ENCODE data around the gene PPIF.

The PPIF gene

GRCh38 chr10:79385392-79385795 lies 38.1 kb downstream of the PPIF start:
- Histone ChIP-seq H3K27me3 (replicated peaks; ENCODE audit: control insufficient read depth, insufficient read depth, low read length) (no peaks in the 10 kb centered on the region; the same call in none of the 2 replicates), H3K4me3 (replicated peaks; ENCODE audit: low read depth, low read length) (no peak overlapping the region), H3K36me3 (ENCODE audit: control insufficient read depth, insufficient read depth, low read length) (no peaks in the 10 kb centered on the region)
- TF ChIP-seq, protein P1, sequence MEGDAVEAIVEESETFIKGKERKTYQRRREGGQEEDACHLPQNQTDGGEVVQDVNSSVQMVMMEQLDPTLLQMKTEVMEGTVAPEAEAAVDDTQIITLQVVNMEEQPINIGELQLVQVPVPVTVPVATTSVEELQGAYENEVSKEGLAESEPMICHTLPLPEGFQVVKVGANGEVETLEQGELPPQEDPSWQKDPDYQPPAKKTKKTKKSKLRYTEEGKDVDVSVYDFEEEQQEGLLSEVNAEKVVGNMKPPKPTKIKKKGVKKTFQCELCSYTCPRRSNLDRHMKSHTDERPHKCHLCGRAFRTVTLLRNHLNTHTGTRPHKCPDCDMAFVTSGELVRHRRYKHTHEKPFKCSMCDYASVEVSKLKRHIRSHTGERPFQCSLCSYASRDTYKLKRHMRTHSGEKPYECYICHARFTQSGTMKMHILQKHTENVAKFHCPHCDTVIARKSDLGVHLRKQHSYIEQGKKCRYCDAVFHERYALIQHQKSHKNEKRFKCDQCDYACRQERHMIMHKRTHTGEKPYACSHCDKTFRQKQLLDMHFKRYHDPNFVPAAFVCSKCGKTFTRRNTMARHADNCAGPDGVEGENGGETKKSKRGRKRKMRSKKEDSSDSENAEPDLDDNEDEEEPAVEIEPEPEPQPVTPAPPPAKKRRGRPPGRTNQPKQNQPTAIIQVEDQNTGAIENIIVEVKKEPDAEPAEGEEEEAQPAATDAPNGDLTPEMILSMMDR (IDR thresholded peaks at IDR 0.05; ENCODE audit: insufficient read depth, low read length, poor library complexity, severe bottlenecking): no peak
- no peak for DNase-seq (ENCODE audit: extremely low read depth, insufficient read length)

DNA sequence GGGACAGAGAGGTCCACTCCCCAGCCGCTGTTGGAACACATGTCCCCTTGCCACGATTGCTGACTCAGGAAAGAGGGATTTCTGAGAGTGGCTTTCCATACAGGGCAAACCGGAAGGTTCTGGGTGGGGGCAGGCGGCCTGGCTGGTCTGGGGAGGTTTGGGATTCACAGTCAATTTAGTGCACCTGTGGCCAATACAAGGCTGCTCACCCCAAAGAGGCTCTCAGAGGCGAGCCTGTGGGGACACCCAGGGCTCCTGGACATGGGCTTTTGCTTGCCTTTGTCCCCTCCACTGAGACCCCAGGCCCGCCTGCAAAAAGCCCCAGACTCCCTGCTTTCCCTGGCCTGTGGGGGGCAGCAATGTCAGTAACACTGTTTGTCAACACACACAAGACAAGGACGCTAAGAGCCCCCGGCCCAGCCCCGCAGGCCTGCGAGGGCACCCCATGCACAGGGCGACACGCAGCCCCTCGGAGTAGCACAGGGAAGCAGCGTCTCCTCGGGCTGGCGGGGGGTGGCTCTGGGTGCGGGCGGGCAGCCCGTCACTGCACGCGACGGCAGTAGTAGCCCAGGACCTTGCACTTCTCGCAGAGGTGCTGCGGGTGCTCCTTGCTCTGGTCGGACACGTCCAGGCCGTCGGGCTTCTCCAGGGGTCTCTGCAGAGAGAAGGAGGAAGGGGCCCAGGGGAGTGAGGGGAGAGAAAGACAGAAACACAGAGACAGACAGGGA lies 38.7 kb downstream of the PPIF start:
- TF ChIP-seq, protein P1 (IDR thresholded peaks at IDR 0.05; ENCODE audit: insufficient read depth, low read length, poor library complexity, severe bottlenecking): no peak
- no peak for DNase-seq (ENCODE audit: extremely low read depth, insufficient read length)
- H3K27me3 ChIP-seq (replicated peaks; ENCODE audit: control insufficient read depth, insufficient read depth, low read length): no peaks in the 10 kb centered on the region; the same call in none of the 2 replicates
- no peak overlapping the region for H3K4me3 ChIP-seq (replicated peaks; ENCODE audit: low read depth, low read length)
- no peaks in the 10 kb centered on the region for H3K36me3 ChIP-seq (ENCODE audit: control insufficient read depth, insufficient read depth, low read length)

GRCh38 chr10:79386637-79387465 lies 39.6 kb downstream of the PPIF start:
- no peak for DNase-seq (ENCODE audit: extremely low read depth, insufficient read length)
- Histone ChIP-seq H3K36me3 (ENCODE audit: control insufficient read depth, insufficient read depth, low read length) (no peaks in the 10 kb centered on the region), H3K4me3 (replicated peaks; ENCODE audit: low read depth, low read length) (no peak overlapping the region), H3K27me3 (replicated peaks; ENCODE audit: control insufficient read depth, insufficient read depth, low read length) (no peaks in the 10 kb centered on the region; the same call in 1 of the 2 replicates)
- TF ChIP-seq, protein P1 (IDR thresholded peaks at IDR 0.05; ENCODE audit: insufficient read depth, low read length, poor library complexity, severe bottlenecking): no peak

DNA sequence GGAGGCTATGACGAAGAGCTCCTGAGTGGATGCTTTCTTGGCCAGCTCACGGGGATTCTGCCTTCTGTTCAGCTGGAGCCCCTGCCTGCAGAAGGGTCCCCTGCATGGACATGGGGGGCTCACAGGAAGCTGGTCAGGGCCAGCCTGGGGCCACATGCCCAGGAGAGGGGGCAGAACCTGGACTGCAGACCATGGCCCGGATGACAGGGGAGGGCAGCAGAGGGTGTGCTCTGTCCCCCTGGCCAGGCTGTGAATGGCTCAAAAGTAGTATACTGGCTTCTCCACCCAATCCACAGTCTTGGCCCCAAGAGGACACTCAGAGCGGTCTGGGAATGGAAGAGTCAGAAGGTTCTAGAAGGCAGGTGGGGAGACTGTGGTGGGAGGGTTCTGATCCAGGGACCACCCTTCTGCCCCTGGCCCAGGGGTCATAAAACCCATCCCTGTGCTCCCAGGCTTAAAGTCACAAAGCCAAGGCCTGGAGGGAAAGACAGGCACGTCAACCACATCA lies 40.3 kb downstream of the PPIF start:
- DNase-seq (ENCODE audit: extremely low read depth, insufficient read length): no peak
- TF ChIP-seq, protein P1 (IDR thresholded peaks at IDR 0.05; ENCODE audit: insufficient read depth, low read length, poor library complexity, severe bottlenecking): no peak
- no peaks in the 10 kb centered on the region for H3K36me3 ChIP-seq (ENCODE audit: control insufficient read depth, insufficient read depth, low read length)
- no peaks in the 10 kb centered on the region; the same call in 1 of the 2 replicates for H3K27me3 ChIP-seq (replicated peaks; ENCODE audit: control insufficient read depth, insufficient read depth, low read length)
- no peak overlapping the region for H3K4me3 ChIP-seq (replicated peaks; ENCODE audit: low read depth, low read length)

DNA sequence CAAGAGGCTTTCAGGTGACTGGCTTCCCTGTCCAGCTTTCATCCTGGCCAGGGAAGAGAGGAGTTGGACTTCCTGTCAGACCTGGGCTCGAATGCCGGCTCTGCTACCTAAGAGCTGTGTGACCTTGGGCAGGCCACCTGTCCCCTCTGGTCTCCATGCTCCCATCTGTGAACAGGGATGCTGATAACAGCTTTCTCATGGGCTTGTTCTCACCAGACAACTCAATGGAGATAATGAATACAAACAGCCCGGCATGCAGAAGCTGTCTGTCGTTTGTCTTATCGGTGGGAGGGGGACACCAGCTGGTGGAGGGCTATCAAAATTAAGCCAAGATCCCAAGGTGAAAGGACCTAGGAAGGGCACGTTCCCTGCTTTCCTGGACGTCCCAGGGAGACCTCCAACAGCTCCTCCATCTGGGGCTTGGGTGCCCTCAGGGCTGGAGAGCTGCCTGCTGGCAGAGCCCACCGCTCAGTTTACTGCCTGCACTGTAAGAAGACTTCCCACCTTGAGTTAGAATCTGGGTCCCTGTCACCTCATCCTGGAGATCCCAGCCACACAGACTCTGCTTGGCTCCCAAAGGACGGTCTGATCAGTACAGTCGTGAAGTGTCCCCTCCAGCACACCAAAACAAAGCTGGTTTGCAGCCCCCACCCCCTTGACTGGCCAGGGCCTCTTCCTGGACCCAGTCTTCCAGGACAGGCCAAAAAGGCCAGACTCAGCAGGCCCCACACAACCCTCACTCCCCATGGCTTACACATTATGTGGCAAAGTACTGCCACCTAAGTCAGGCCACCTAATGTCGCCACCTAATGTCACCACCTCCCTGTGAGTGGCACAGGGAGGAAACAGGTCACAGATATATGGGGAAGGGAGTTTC lies 40.9 kb downstream of the PPIF start:
- Histone ChIP-seq H3K27me3 (replicated peaks; ENCODE audit: control insufficient read depth, insufficient read depth, low read length) (no peaks in the 10 kb centered on the region; the same call in 1 of the 2 replicates), H3K4me3 (replicated peaks; ENCODE audit: low read depth, low read length) (no peak overlapping the region), H3K36me3 (ENCODE audit: control insufficient read depth, insufficient read depth, low read length) (no peaks in the 10 kb centered on the region)
- TF ChIP-seq, protein P1 (IDR thresholded peaks at IDR 0.05; ENCODE audit: insufficient read depth, low read length, poor library complexity, severe bottlenecking): no peak
- DNase-seq (ENCODE audit: extremely low read depth, insufficient read length): no peak

All from GM06990 (cell line).